NOMO-1 treated with dmso at 0.1 percent for 144 hours (cell line): ENCODE measurements around the gene MITF.
"Not testable (repeated sequence)": the region's sequence is repeated elsewhere in the genome, so short reads cannot be mapped to it uniquely, and the experiment has no call there.

Experiments used
- DNase-seq: peaks from one replicate; lab custom pipeline; 2025; ENCODE audit not compliant: unreplicated experiment; lab: John Stamatoyannopoulos, UW

The MITF gene

GRCh38 chr3:69785769-69786320, 46.6 kb downstream of the MITF start:
- DNase-seq, result no peak

GRCh38 chr3:69786854-69787253, 47.6 kb downstream of the MITF start:
- no peak for DNase-seq

- DNase-seq, result no peak
Measured at GRCh38 chr3:69787436-69788168, 48.3 kb downstream of the MITF start.

- peak; percentile 34 for DNase-seq
Measured at GRCh38 chr3:69791106-69791505, 51.8 kb downstream of the MITF start.

GRCh38 chr3:69791919-69792399, 52.7 kb downstream of the MITF start:
- no peak for DNase-seq

GRCh38 chr3:69796126-69796525, 56.9 kb downstream of the MITF start:
- not testable (repeated sequence) for DNase-seq

GRCh38 chr3:69803681-69804270, 64.5 kb downstream of the MITF start:
- DNase-seq, result no peak

- DNase-seq, result no peak
Measured at GRCh38 chr3:69805491-69805890, 66.2 kb downstream of the MITF start.

GRCh38 chr3:69806735-69807438, 67.6 kb downstream of the MITF start:
- DNase-seq, result no peak

- DNase-seq, result no peak
Measured at GRCh38 chr3:69807674-69808073, 68.4 kb downstream of the MITF start.

- DNase-seq, result no peak
Measured at GRCh38 chr3:69809076-69809835, 70.0 kb downstream of the MITF start.

GRCh38 chr3:69811452-69812401, 72.5 kb downstream of the MITF start:
- no peak for DNase-seq

GRCh38 chr3:69815970-69816369, 76.7 kb downstream of the MITF start:
- no peak for DNase-seq

- DNase-seq, result peak; percentile 56
Measured at GRCh38 chr3:69817988-69818387, 78.7 kb downstream of the MITF start.

- DNase-seq, result no peak
Measured at GRCh38 chr3:69819282-69819681, 80.0 kb downstream of the MITF start.

- DNase-seq, result no peak
Measured at GRCh38 chr3:69821133-69821532, 81.9 kb downstream of the MITF start.

- no peak for DNase-seq
Measured at GRCh38 chr3:69823743-69824142, 84.5 kb downstream of the MITF start.

GRCh38 chr3:69825446-69825845, 86.2 kb downstream of the MITF start:
- no peak for DNase-seq

GRCh38 chr3:69827127-69827526, 87.9 kb downstream of the MITF start:
- no peak for DNase-seq

- DNase-seq, result no peak
Measured at GRCh38 chr3:69828817-69829216, 89.6 kb downstream of the MITF start.
